RWPE1 (cell line): ENCODE results near the gene DNAJC22.

ENCODE experiments used
- CTCF ChIA-PET: fragments of 350-600 bp; sonication (Branson Sonifier 250); formaldehyde crosslinking; extraction: SDS; loops from one replicate; lab custom pipeline; 2021; lab: Yijun Ruan, JAX
- POLR2A ChIA-PET: fragments of 400-600 bp; formaldehyde crosslinking; extraction: SDS; loops from one replicate; lab custom pipeline; 2020; ENCODE audit warnings: antibody characterized with exemption; ENCODE audit not compliant: low non-redundant PET; lab: Yijun Ruan, JAX
- DNase-seq: peaks from one replicate; pipeline ENCODE4 v3.0.0; 2012; ENCODE audit warnings: low spot score
- H3K27ac ChIP-seq: fragments of 450-650 bp; 2 replicates; pipeline ENCODE4 v1.5.1; 2017
- TF ChIP-seq, protein P1 (sequence below): fragments of 450-650 bp; conservative IDR thresholded peaks from 2 replicates; pipeline ENCODE4 v1.5.1; 2017; ENCODE audit warnings: low read depth, mild to moderate bottlenecking

Gene DNAJC22

DNA sequence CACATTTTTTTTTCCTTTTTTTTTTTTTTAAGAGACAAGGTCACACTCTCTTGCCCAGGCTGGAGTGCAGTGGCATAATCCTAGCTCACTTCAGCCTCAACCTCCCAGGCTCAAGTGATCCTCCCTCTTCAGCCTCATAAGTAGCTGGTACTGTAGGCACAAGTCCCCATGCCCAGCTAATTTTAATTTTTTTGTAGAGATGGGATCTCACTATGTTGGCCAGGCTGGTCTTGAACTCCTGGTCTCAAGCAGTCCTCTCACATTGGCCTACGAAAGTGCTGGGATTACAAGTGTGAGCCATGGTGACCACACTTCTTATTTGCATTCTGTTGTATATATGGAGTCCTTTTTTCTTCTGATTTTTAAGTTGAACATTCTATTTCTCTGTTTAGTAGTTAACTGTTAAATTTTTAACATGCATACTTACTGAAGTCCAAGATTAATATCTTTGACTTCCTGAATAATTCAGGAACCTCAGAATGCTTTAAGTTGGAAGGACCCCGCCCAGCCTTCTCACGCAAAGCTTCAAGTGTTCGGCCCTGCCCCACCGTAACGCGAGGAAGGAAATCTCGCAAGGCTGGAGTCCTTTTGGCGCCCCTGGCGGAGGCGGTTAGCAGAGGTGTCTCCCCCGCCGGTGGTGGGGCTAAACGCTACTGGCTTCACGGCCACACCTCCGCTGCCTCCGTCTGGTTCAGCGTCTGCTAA is 42.1 kb downstream of the DNAJC22 start:
- DNase-seq = no peak
- H3K27ac ChIP-seq = no peak overlapping the region
- TF ChIP-seq, protein P1, sequence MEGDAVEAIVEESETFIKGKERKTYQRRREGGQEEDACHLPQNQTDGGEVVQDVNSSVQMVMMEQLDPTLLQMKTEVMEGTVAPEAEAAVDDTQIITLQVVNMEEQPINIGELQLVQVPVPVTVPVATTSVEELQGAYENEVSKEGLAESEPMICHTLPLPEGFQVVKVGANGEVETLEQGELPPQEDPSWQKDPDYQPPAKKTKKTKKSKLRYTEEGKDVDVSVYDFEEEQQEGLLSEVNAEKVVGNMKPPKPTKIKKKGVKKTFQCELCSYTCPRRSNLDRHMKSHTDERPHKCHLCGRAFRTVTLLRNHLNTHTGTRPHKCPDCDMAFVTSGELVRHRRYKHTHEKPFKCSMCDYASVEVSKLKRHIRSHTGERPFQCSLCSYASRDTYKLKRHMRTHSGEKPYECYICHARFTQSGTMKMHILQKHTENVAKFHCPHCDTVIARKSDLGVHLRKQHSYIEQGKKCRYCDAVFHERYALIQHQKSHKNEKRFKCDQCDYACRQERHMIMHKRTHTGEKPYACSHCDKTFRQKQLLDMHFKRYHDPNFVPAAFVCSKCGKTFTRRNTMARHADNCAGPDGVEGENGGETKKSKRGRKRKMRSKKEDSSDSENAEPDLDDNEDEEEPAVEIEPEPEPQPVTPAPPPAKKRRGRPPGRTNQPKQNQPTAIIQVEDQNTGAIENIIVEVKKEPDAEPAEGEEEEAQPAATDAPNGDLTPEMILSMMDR = no peak
- POLR2A ChIA-PET = no interaction called here
- CTCF ChIA-PET = interaction anchor here (0.7 kb wide), 1 partner anchor 112 kb away, joined by 3 read pairs; no protein-coding TSS in a partner anchor

DNA sequence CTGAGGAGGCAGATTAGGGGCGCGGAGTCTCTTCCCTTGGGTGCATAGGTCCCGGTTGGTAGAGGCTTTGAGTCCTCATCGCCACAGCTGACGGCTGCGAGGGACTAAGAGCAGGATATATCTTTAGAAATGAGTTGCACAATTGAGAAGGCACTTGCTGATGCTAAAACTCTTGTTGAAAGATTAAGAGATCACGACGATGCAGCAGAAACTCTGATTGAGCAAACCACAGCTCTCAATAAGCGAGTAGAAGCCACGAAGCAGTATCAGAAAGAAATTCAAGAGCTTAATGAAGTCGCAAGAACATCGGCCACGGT is 42.7 kb downstream of the DNAJC22 start:
- DNase-seq = no peak
- no peak overlapping the region for H3K27ac ChIP-seq
- CTCF ChIA-PET = no interaction called here
- TF ChIP-seq, protein P1 = no peak
- POLR2A ChIA-PET = no interaction called here

- CTCF ChIA-PET = interaction anchor here (0.6 kb wide), 1 partner anchor 569 kb away, joined by 3 read pairs; no protein-coding TSS in a partner anchor
- TF ChIP-seq, protein P1 = no peak
- no peak for DNase-seq
- no peak overlapping the region for H3K27ac ChIP-seq
- POLR2A ChIA-PET = no interaction called here
Measured at GRCh38 chr12:49397000-49397399, 50.3 kb downstream of the DNAJC22 start.

DNA sequence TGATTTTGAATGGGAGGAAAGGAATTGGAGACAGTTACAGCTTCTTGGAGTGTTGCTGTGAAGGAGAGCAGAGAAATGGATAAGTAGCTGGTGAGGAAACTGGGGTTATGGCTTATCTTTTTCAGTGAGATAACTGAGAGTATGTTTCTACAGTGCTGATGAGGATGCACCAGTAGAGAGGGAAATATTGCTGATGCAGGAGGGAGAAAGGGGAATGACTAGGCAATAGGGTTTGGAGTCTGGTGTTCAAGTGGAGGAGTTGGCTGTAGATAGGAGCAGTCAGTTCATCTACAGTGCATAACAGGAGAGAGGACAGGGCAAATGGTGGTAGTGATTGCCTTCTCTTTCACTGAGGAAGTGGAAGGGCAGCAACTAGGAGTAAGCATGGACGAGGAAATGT is 53.6 kb downstream of the DNAJC22 start:
- TF ChIP-seq, protein P1 = no peak
- ChIA-PET POLR2A (no interaction called here), CTCF (no interaction called here)
- H3K27ac ChIP-seq = no peak overlapping the region
- DNase-seq = no peak
